ENCODE data around the gene OR2A25. TPM values are rescaled to one million over a fixed set of nuclear protein-coding genes. Genes with fewer than 3 reads are reported as not detected.
"Not testable (repeated sequence)": the region's sequence is repeated elsewhere in the genome, so short reads cannot be mapped to it uniquely, and the experiment has no call there.

The OR2A25 gene
- total RNA-seq, result not detected in 2 replicates

- intact Hi-C loops (cut with micrococcal nuclease), result no loop called here
Measured at GRCh38 chr7:144069511-144069910, at the start of gene OR2A25. Gene OR2A25, plus strand, starts transcription at chr7:144069811. Its CDS starts 4,409 bp downstream, at chr7:144074220.

GRCh38 chr7:144020340-144020739 lies 49.3 kb upstream of the OR2A25 start:
- intact Hi-C loops (cut with micrococcal nuclease), result no loop called here

- intact Hi-C loops (cut with micrococcal nuclease), result no loop called here
Measured at GRCh38 chr7:144022169-144022568, 47.4 kb upstream of the OR2A25 start.

- intact Hi-C loops (cut with micrococcal nuclease), result no loop called here
Measured at GRCh38 chr7:144023171-144023827, 46.3 kb upstream of the OR2A25 start.

DNA sequence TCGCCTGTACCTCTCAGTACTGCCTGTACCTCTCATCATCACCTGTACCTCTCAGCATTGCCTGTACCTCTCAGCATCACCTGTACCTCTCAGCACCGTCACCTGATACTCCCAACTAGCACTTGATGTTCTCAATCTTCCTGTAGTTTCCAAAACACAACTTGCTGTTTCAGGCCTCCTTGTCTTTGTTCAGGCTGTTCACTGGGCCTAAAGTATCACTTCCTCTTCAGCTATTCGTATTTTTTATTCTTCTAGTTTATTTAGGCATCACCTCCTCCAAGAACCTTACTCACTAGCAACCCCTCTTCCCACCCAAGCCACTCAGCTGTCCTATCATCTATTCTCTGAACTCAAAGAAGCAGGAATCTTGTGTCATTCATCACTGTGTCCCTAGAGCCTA lies 45.4 kb upstream of the OR2A25 start:
- intact Hi-C loops (cut with micrococcal nuclease), result no loop called here

DNA sequence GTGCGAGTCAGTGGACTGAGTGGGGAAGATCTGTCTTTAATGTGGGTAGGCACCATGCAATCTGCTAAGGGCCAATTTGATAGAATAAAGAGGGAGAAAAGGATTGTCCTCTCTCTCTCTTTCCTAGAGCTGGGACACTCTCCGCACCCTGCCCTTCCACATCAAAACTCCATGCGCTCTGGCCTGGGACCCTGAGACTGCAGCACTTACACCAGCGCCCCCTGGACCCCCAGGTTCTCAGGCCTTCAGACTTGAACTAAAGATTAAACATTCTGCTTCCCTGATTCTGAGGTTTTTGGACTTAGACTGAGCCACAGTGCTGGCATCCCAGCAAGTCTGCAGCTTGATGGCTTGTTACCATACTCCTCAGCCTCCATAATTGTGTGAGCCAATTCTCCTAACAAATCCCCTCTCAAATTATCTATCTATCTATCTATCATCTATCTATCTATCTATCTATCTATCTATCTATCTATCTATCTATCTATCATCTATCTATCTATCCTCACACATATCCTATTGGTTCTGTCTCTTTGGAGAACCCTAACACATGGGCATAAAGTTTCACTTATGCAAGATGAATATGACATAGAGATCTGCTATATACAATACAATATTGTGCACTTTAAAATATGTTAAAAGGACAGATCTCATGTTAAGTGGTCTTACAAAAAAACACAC lies 43.3 kb upstream of the OR2A25 start:
- intact Hi-C loops (cut with micrococcal nuclease), result no loop called here

- intact Hi-C loops (cut with micrococcal nuclease), result no loop called here
Measured at GRCh38 chr7:144027070-144027469, 42.5 kb upstream of the OR2A25 start.

DNA sequence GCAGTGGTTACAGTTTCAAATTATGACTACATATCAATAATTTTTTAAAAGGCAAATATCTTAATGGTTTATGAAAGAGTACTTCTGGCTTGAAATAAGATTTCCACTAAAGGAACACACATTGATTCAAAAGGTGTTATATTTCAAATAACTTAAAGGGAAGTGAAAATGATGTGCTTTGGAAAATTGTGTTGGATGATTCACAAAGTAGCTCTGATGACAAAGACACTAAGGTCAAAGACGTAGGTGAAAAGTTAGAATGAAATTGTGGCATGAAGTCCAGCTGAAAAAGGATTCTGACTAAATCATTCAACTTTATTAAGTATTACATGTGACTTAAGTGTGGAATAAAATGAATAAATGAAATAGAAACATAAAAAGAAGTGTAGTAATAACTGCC lies 41.6 kb upstream of the OR2A25 start:
- intact Hi-C loops (cut with micrococcal nuclease), result no loop called here

- intact Hi-C loops (cut with micrococcal nuclease), result no loop called here
Measured at GRCh38 chr7:144028547-144028946, 41.1 kb upstream of the OR2A25 start.

GRCh38 chr7:144032516-144032915 lies 37.1 kb upstream of the OR2A25 start:
- intact Hi-C loops (cut with micrococcal nuclease), result no loop called here

DNA sequence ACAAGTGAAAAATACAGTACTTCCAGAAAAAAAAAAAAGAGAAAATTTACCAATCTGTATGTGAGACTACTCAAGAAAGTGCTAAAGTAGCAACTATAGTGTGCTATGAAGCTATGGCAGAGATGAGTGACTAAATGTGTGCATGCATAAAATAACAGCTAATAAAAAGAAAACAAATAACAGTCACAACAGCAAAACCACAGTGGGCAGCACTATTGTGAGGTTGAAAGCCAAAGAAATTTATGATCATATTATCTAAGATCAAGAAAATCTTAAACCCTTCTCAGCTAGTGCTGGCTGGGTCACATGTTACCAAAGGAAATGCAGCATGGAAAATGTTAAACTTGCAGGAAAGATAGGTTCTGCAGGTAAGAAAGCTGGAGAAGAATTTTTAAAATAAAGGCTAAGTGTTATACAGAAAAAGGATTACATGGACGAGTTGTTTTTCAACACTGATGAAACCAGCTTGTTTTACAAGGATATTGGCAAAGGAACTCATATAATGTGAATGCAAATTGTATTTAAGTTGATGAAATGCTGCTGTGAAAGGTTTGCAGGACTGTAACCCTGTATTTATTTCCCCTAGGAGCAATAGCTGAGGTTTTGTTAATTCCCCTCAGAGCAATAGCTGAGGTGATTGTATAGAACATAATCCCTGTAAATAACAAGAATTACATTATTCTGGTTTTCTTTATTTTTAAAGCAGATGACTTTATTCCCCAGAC lies 36.5 kb upstream of the OR2A25 start:
- intact Hi-C loops (cut with micrococcal nuclease), result no loop called here

GRCh38 chr7:144035385-144035784 lies 34.2 kb upstream of the OR2A25 start:
- intact Hi-C loops (cut with micrococcal nuclease), result no loop called here

GRCh38 chr7:144036302-144036885 lies 33.2 kb upstream of the OR2A25 start:
- intact Hi-C loops (cut with micrococcal nuclease), result no loop called here

- intact Hi-C loops (cut with micrococcal nuclease), result no loop called here
Measured at GRCh38 chr7:144037414-144038035, 32.1 kb upstream of the OR2A25 start.

GRCh38 chr7:144038887-144039286 lies 30.7 kb upstream of the OR2A25 start:
- intact Hi-C loops (cut with micrococcal nuclease), result no loop called here

GRCh38 chr7:144048648-144049047 lies 21.0 kb upstream of the OR2A25 start, which contains the start of gene OR2A5:
Gene OR2A5, plus strand, starts transcription at chr7:144048948. Its CDS starts 1,454 bp downstream, at chr7:144050402.
- intact Hi-C loops (cut with micrococcal nuclease), result no loop called here

DNA sequence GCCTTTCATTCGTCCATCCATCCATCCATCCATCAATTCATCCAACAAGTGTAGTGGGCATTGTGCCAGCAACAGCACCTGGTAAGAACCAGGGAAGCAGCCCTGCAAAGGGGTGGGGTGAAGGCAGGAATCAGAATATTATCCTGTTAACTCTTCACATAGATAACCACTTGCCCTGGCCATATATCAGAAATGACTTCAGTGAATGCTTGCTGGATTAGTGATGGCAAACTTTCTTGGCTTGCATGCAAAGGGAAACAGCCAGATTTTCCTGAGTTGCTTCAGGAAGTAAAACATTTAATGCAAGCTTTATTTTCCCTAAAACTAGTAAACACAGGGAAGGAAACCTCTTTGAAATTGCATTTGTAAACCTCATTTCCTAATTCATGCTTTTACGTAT lies 20.1 kb upstream of the OR2A25 start:
- intact Hi-C loops (cut with micrococcal nuclease), result no loop called here

DNA sequence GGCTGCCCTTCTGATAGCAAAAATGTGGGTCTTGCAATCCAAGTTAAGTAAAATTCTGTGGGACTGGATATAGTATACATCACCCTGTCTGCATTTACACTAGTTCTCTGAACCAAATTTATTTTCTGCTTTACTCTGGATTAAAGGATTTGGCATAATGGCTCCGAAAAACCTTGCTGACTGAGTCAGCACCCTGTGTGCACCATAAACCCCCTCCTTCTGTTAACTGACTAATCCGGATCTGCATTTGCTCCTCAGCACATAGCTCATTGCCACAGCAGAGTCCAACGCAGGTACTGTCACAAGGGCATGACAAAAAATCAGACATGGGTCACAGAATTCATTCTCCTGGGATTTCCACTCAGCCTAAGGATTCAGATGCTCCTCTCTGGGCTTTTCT lies 19.5 kb upstream of the OR2A25 start:
- intact Hi-C loops (cut with micrococcal nuclease), result no loop called here

DNA sequence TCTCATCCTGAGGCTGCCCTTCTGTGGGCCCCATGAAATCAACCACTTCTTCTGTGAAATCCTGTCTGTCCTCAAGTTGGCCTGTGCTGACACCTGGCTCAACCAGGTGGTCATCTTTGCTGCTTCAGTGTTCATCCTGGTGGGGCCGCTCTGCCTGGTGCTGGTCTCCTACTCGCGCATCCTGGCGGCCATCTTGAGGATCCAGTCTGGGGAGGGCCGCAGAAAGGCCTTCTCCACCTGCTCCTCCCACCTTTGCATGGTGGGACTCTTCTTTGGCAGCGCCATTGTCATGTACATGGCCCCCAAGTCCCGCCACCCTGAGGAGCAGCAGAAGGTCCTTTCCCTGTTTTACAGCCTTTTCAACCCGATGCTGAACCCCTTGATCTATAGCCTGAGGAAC lies 18.7 kb upstream of the OR2A25 start:
- intact Hi-C loops (cut with micrococcal nuclease), result not testable (repeated sequence)

DNA sequence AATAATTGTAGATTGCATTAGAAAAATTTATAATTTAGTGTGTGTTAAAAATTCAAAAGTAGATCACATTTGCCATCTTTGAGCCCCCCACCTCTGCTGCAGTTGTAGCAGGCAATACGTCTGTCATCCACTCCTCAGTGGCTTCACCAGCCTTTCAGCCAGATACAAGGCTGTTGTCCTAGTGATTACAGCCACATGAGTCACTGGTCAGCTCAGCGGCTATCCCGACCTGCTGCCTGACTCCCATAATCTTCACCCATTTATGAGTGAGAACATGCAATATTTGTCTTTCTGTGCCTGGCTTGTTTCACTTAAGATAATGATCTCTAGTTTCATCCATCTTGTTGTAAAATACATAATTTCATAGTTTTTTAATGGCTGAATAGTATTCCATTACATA lies 11.7 kb upstream of the OR2A25 start:
- intact Hi-C loops (cut with micrococcal nuclease), result no loop called here

GRCh38 chr7:144063710-144064109 lies 5.9 kb upstream of the OR2A25 start:
- intact Hi-C loops (cut with micrococcal nuclease), result no loop called here

- intact Hi-C loops (cut with micrococcal nuclease), result no loop called here
Measured at GRCh38 chr7:144069953-144070352, 342 bp downstream of the OR2A25 start.
